ENCODE data around the gene SUZ12.
"Not testable (repeated sequence)": the region's sequence is repeated elsewhere in the genome, so short reads cannot be mapped to it uniquely, and the experiment has no call there.

Gene SUZ12

DNA sequence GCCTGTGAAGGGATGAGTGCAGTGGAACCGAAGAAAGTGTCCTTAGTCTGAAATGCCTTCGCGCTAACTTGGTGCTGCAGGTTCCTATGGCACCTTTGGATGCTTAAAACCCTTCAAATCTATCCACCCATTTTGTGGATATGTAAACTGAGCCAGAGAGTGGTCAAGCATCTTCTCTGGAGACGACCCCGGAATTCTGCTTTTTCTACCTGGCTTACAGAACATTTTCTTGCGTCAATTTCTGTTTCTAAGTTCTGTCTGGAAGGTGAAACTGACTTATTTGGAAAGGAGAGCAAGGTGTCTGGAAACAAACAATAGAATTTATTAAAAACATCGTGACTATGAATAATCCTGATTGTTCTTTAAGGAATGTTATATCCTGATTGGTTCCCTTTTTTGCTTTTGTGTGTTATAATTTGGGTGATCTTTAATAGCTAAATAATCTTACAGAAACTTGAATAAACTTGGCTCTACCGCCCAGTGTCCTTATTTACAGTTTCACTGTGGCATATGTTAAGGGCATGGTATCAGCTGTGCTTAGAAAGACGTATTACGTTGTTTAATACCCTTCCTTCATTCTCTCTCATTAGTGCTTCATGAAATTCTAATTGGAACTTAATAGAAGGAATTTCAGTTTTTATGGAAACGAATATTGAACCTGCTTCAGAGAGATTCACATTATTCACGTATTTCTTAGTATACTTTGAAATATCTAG lies 1.3 kb downstream of the SUZ12 start:
- DNase-seq; in situ Hi-C loops (cut with HindIII; ENCODE audit: low pct_ligation_motif_present, low pct_unique_long_range_greater_than_20kb, low sequenced_read_pairs): not testable (repeated sequence)

DNA sequence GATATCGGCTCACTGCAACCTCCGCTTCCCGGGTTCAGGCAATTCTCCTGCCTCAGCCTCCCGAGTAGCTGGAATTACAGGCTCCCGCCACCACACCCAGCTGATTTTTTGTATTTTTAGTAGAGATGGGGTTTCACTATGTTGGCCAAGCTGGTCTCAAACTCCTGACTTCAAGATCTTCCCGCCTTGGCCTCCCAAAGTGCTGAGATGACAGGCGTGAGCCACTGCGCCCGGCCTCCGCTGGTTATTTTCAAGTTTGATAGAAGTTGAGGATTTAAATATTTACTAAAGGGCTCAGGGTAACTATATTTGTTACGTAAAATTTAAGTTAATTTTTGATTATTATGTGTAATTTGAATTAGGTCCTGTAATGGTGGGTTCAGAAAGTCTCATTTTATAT lies 5.1 kb downstream of the SUZ12 start:
- in situ Hi-C loops (cut with HindIII; ENCODE audit: low pct_ligation_motif_present, low pct_unique_long_range_greater_than_20kb, low sequenced_read_pairs): not testable (repeated sequence)

DNA sequence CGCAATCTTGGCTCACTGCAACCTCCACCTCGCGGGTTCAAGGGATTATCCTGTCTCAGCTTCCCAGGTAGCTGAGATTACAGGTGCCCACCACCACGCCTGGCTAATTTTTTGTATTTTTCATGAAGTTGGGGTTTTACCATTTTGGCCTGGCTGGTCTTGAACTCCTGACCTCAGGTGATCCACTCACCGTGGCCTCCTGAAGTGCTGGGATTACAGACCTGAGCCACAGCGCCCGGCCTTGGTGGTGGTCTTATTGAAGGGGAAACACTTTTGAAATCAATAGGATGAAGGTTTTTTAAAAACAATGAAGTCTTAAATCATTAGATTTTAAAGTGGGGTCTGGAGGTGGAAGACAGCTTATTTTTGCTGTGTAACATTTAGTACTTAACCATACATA lies 5.6 kb downstream of the SUZ12 start:
- DNase-seq; in situ Hi-C loops (cut with HindIII; ENCODE audit: low pct_ligation_motif_present, low pct_unique_long_range_greater_than_20kb, low sequenced_read_pairs): not testable (repeated sequence)

More for the DNA sequence above, 5.1 kb downstream of the SUZ12 start:
- DNase-seq: not testable (repeated sequence)

DNA sequence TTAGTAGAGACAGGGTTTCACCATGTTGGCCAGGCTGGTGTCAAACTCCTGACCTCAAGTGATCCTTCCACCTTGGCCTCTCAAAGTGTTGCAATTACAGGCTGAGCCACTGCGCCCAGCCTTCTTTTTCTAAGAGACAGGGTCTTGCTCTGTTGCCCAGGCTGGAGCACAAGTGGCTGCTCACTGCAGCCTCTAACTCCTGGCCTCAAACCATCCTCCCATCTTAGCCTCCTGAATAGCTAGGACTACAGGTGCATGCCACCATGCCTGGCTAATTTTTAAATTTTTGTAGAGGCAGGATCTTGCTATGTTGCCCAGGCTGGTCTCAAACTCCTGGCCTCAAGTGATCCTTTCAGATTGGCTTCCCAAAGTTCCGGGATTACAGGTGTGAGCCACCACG lies 15.1 kb downstream of the SUZ12 start:
- in situ Hi-C loops (cut with HindIII; ENCODE audit: low pct_ligation_motif_present, low pct_unique_long_range_greater_than_20kb, low sequenced_read_pairs); DNase-seq: not testable (repeated sequence)

DNA sequence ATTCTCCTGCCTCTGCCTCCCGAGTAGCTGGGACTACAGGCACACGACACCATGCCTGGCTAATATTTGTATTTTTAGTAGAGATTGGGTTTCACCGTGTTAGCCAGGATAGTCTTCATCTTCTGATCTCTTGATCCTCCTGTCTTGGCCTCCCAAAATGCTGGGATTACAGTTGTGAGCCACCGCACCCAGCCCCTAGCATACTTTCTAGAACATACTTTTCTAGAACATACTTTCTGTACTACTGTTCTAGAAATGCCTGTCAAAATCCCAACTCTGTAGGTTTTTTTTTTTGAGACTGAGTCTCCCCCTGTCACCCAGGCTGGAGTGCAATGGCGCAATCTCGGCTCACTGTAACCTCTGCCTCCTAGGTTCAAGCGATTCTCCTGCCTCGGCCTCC lies 27.3 kb downstream of the SUZ12 start:
- in situ Hi-C loops (cut with HindIII; ENCODE audit: low pct_ligation_motif_present, low pct_unique_long_range_greater_than_20kb, low sequenced_read_pairs); DNase-seq: not testable (repeated sequence)

DNA sequence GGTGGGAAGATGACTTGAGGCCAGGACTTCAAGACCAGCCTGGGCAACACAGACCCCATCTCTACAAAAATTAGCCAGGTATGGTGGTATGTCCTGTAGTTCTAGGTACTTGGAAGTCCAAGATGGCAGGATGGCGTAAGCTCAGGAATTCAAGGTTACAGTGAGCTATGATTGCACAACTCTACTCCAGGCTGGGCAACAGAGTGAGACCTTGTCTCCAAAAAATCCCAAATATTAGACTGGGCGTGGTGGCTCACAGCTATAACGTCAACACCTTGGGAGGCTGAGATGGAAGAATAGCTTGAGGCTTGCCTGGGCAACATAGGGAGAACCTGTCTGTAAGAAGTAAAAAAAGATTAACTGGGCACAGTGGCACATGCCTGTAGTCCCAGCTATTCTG lies 30.8 kb downstream of the SUZ12 start:
- in situ Hi-C loops (cut with HindIII; ENCODE audit: low pct_ligation_motif_present, low pct_unique_long_range_greater_than_20kb, low sequenced_read_pairs): no loop called here
- no peak for DNase-seq

DNA sequence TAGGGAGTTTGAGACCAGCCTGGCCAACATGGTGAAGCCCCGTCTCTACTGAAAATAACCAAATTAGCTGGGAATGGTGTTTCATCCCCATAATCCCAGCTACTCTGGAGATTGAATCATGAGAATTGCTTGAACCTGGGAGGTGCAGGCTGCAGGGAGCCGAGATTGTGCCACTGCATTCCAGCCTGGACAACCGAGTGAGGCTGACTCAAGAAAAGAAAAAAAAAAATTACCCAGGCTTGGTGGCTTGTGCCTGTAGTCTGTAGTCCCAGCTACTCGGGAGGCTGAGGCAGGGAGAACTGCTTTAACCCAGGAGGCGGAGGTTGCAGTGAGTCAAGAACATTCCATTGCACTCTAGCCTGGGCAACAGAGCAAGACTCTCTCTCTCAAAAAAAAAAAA lies 33.6 kb downstream of the SUZ12 start:
- DNase-seq; in situ Hi-C loops (cut with HindIII; ENCODE audit: low pct_ligation_motif_present, low pct_unique_long_range_greater_than_20kb, low sequenced_read_pairs): not testable (repeated sequence)

DNA sequence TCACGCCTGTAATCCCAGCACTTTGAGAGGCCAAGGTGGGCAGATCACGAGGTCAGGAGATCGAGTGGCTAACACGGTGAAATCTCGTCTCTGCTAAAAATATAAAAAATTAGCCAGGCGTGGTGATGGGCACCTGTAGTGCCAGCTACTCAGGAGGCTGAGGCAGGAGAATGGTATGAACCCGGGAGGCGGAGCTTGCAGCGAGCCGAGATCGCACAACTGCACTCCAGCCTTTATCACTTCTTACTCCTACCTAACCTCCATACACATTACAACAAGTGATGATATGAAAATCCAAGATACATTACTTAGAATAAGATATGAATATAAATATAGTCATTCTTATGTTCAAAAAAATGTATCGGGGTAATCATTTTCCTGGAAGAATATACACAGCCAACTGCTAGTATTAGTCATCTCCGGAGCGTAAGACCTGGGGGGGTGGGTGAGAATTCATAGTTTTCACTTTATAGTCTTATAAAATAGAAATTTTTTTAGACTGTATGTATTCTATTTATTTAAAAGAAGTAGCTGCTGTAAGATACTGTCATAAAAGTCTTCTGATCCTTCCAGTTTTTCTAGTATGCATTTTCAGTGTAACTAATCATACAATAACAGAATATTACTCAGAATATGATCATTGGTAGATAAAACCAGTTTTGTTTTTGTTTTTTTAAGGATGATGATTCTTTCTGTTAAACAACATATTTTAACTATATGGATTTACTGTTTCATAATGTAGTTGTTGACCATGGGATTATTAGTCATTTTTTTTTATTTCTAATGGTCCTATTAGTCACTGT lies 37.7 kb downstream of the SUZ12 start:
- DNase-seq; in situ Hi-C loops (cut with HindIII; ENCODE audit: low pct_ligation_motif_present, low pct_unique_long_range_greater_than_20kb, low sequenced_read_pairs): not testable (repeated sequence)

DNA sequence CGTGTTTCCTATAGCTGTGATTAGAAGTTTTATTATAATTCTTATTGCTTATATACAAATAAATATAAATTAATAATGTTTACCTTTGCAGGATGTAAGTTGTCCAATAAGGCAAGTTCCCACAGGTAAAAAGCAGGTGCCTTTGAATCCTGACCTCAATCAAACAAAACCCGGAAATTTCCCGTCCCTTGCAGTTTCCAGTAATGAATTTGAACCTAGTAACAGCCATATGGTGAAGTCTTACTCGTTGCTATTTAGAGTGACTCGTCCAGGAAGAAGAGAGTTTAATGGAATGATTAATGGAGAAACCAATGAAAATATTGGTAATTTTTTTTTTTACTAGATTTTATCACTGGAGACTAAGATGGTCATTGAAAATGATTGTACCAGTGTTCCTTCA lies 38.6 kb downstream of the SUZ12 start:
- in situ Hi-C loops (cut with HindIII; ENCODE audit: low pct_ligation_motif_present, low pct_unique_long_range_greater_than_20kb, low sequenced_read_pairs); DNase-seq: not testable (repeated sequence)

DNA sequence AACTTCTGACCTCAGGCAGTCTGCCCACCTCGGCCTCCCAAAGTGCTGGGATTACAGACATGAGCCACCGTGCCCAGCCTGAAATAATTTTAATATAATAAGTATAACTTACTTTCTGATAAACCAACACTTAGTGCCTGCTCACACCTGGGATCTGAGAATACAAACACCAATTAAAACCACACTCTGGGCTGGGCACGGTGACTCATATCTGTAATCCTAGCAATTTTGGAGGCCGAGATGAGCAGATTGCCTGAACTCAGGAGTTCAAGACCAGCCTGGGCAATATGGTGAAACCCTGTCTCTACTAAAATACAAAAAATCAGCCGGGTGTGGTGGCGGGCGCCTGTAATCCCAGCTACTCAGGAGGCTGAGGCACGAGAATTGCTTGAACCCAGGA lies 55.0 kb downstream of the SUZ12 start:
- DNase-seq; in situ Hi-C loops (cut with HindIII; ENCODE audit: low pct_ligation_motif_present, low pct_unique_long_range_greater_than_20kb, low sequenced_read_pairs): not testable (repeated sequence)

DNA sequence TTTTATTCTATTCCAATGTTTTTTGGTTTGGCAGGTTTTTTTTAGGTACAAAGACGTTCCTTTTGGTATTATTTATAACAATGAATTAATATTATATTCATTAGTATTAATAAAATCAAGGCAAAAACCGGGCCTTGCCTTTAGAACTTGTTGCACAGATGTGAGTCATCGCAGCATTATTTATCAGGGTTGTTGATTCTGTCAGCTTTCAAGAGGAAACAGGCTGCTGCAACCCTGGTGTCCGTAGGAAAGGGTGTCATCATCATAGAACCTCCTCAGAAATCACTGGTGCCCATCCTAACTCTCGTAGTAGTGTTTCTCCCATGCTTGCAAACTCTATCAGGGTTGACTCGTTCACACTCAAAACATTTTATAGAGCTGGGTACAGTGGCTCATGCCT lies 60.2 kb downstream of the SUZ12 start:
- DNase-seq: no peak
- in situ Hi-C loops (cut with HindIII; ENCODE audit: low pct_ligation_motif_present, low pct_unique_long_range_greater_than_20kb, low sequenced_read_pairs): no loop called here

DNA sequence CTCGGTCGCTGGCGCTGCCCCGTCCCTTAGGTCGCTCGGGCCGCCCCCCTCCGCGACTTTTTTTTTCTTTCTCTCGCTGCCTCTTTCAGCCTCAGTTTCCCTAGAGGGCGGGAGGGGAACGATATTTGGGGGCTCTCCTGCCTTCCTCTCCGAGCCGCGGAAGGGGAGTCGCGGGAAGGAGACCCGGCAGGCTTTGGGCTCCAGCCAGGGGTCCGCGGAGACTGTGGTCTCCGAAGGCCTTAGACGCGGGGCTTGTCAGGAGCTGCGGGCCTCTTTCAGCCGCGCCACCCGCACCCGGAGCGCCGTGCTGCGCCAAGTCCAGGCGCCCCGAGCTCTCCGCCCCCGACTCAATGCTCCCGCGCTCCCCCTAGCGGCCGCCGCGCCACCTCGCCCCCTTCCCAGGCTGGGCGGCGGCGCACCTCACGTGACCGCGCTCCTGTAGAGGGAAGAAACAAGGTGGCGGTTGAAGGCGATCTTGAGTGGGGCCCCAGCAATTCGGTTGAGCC lies 70.2 kb downstream of the SUZ12 start, which contains the start of gene LRRC37B:
TSS of gene LRRC37B (plus strand) at position 427 of the 506 bp plus-strand sequence. CDS start 14,010 bp downstream, outside the sequence.
- in situ Hi-C loops (cut with HindIII; ENCODE audit: low pct_ligation_motif_present, low pct_unique_long_range_greater_than_20kb, low sequenced_read_pairs): loop anchor here (25.0 kb wide), 1 partner anchor 130 kb away; the partner anchor contains the start of gene RHOT1
- DNase-seq: peak; percentile 85

DNA sequence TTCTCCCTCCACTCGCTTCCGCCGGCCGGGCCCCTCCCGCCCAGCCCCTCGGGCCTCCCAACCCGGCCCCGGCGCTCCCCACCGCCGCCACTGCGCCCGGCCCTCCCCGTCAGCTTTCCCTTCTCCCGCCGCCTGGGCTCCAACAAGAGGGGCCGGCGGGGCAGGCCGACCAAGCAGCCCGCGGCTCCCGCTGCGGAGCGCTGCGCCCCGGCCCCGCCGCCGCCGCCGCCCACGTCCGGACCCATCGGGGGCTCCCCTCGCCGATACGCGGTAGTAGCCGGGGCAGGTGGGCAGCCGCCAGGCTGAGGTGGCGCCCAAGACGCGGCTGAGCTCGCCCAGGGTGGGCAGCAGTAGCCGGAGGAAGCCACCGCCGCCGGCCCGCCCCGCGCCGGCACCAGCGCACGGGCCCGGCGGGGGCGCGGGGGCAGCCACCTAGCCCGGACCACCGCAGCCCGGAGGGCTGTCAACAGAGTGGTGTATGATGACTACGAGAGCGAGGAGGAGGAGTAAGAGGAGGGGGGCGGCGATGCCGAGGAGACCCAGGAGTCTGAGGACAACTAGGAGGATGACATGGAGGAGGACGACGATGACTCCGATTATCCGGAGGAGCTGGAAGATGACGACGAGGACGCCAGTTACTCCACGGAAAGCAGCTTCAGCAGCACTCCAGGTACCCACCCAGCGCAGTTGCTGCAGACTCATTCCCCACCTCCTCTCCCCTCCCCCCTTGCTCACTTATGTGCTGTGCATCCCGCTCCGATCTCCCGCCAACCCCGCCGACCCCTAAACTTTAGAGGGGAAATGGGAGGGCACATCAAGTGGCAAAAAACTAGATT lies 70.9 kb downstream of the SUZ12 start:
- in situ Hi-C loops (cut with HindIII; ENCODE audit: low pct_ligation_motif_present, low pct_unique_long_range_greater_than_20kb, low sequenced_read_pairs): loop anchor here (25.0 kb wide), 1 partner anchor 130 kb away; the partner anchor contains the start of gene RHOT1

DNA sequence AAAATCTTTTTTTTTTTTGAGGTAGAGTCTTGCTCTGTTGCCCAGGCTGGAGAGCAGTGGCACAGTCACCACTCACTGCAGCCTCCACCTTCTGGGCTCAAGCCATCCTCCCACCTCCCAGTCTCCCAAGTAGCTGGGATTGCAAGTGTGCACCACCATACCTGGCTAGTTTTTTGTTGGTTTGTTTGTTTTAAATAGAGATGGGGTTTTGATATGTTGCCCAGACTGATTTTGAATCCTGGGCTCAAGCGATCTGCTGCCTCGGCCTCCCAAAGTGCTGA lies 72.4 kb downstream of the SUZ12 start:
- in situ Hi-C loops (cut with HindIII; ENCODE audit: low pct_ligation_motif_present, low pct_unique_long_range_greater_than_20kb, low sequenced_read_pairs): loop anchor here (25.0 kb wide), 1 partner anchor 128 kb away; the partner anchor contains the start of gene RHOT1
- no peak for DNase-seq

More for the DNA sequence above, 70.9 kb downstream of the SUZ12 start:
- peak; percentile 40 for DNase-seq

DNA sequence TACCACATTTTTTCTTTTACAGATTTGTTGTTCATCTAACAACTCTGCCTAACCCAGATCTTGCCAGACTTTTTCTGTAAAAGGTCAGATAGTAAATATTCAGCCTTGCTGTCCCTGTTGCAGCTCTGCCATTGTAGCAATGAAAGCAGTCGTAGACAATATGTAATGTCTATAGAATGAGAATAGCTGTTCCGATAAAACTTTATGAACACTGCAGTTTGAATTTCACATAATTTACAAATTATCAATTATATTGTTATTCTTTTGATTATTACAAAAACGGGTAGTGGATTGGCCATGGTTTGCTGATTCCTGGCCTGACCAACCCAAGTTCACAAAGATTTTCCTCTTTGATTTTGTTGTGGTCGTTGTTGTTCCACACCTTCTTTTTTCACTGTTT lies 73.3 kb downstream of the SUZ12 start:
- in situ Hi-C loops (cut with HindIII; ENCODE audit: low pct_ligation_motif_present, low pct_unique_long_range_greater_than_20kb, low sequenced_read_pairs): loop anchor here (25.0 kb wide), 1 partner anchor 127 kb away; the partner anchor contains the start of gene RHOT1
- DNase-seq: no peak

DNA sequence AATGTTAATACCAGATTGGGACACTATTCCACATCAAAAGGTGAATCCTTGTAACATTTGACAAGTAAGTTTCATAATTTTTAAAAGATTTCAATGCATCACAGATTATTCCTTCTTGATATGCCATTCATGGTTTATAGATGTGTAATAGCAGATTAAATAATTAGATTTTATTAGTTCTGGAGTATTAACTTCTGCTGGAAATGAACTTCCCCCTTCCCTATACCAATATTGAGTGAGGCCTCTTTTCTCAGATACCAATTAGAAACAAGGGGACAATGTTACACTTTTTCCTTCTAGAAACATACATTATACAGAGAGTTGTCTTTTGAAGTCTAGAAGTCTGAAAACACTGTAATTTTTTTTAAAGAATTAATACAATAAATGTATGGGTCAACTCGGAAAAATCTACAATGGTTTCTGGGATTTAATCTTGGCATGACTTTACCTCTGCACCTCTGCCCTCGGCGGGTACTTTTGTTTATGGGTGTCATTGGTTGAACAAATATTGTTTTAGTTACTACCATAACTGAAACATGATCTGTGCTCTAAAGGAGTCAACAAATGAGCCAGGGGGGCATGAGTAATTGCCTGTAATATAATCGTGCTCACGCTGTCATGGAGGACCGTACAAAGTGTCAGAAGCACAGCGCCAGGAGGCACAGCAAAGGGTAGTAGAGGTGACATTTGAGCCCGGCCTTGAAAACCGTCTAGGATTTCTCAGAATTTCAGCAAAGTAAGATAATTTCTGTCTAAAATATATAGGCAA lies 78.6 kb downstream of the SUZ12 start:
- DNase-seq: no peak
- in situ Hi-C loops (cut with HindIII; ENCODE audit: low pct_ligation_motif_present, low pct_unique_long_range_greater_than_20kb, low sequenced_read_pairs): loop anchor here (25.0 kb wide), 1 partner anchor 122 kb away; the partner anchor contains the start of gene RHOT1

DNA sequence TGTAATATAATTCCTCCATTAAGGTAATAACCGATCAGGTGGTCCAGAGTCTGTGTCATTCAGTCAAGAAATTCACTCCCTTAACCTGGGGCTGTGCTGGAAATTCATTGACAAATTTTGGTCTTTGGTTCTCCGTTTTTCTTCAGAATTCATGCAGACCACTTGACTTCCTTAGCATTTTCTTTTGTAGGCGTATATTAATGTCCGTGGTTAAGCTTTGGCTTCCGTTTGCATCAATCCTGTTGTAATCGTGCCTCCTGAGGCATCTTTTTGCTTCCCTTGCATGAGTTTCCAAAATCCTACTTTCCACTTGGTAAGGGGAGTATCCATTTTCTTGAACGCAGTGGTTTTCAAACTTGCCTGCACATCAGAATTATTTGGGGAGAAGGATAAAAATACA lies 79.4 kb downstream of the SUZ12 start:
- no peak for DNase-seq
- in situ Hi-C loops (cut with HindIII; ENCODE audit: low pct_ligation_motif_present, low pct_unique_long_range_greater_than_20kb, low sequenced_read_pairs): loop anchor here (25.0 kb wide), 1 partner anchor 121 kb away; the partner anchor contains the start of gene RHOT1

DNA sequence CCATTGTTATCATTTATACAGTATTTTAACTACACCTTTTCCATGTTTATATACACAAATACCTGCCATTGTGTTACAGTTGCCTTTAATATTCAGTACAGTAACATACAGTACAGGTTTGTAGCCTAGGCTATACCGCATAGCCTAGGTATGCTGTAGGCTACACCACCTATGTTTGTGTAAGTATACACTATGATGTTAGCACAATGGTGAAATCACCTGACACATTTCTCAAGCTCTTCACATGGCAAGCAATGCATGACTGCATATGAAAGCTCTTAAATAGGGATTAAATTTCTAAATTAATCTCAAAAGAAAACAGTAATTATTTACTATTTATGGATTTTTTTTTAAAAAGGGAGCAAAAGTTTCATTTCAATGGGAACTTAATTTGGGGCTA lies 82.4 kb downstream of the SUZ12 start:
- in situ Hi-C loops (cut with HindIII; ENCODE audit: low pct_ligation_motif_present, low pct_unique_long_range_greater_than_20kb, low sequenced_read_pairs): loop anchor here (25.0 kb wide), 1 partner anchor 118 kb away; the partner anchor contains the start of gene RHOT1

More for the DNA sequence above, 82.4 kb downstream of the SUZ12 start:
- no peak for DNase-seq
